GM23338 (cell line): ENCODE measurements around the gene MAD2L2. TPM values are rescaled to one million over a fixed set of nuclear protein-coding genes. Genes with fewer than 3 reads are reported as not detected.

Source experiments
- polyA plus RNA-seq: library from polyadenylated mRNA; unstranded; fragments of >200 nt; fragmentation: Nextera tagmentation; extraction: Ambion mirVana; gene quantifications from 2 replicates; pipeline ENCODE4 v1.2.1, GENCODE V29; 2016
- total RNA-seq: library from RNA; depleted of rRNA; stranded (reverse); fragments of >200 nt; shearing (Covaris generic); gene quantifications from 2 replicates; pipeline ENCODE4 v1.2.3, GENCODE V29; 2014; rRNA removed

Gene MAD2L2
- total and polyA plus RNA-seq, 2 experiments from 2014 or later, result 498 to 552 TPM

Other genes starting within 250 kb of the MAD2L2 start
- gene DISP3, start 202.0 kb downstream of the MAD2L2 start, total RNA-seq, result 7.8 and 11.1 TPM in 2 replicates
- gene DISP3, start 202.0 kb downstream of the MAD2L2 start, polyA plus RNA-seq, result 3.2 and 3.9 TPM in 2 replicates
- gene FBXO2, start 26.7 kb downstream of the MAD2L2 start, total RNA-seq, result 44.4 and 45.4 TPM in 2 replicates
- gene FBXO2, start 26.7 kb downstream of the MAD2L2 start, polyA plus RNA-seq, result 84.6 and 86.7 TPM in 2 replicates
- 28.9 and 30.8 TPM in 2 replicates for gene FBXO44, start 26.3 kb downstream of the MAD2L2 start, total RNA-seq
- 22.0 and 22.3 TPM in 2 replicates for gene FBXO44, start 26.3 kb downstream of the MAD2L2 start, polyA plus RNA-seq
- 0.58 and 0.90 TPM in 2 replicates for gene FBXO6, start 16.9 kb downstream of the MAD2L2 start, total RNA-seq
- 0.40 and 0.89 TPM in 2 replicates for gene FBXO6, start 16.9 kb downstream of the MAD2L2 start, polyA plus RNA-seq
- gene DRAXIN, start 10.6 kb upstream of the MAD2L2 start, total RNA-seq, result 22.6 and 23.0 TPM in 2 replicates
- gene DRAXIN, start 10.6 kb upstream of the MAD2L2 start, polyA plus RNA-seq, result 7.4 and 7.6 TPM in 2 replicates
- gene AGTRAP, start 55.0 kb upstream of the MAD2L2 start, total RNA-seq, result 88.7 and 102 TPM in 2 replicates
- 79.0 and 79.4 TPM in 2 replicates for gene AGTRAP, start 55.0 kb upstream of the MAD2L2 start, polyA plus RNA-seq
- gene C1orf167, start 81.0 kb upstream of the MAD2L2 start, total RNA-seq, result 1.7 and 6.0 TPM in 2 replicates
- 2.2 TPM in 2 replicates for gene C1orf167, start 81.0 kb upstream of the MAD2L2 start, polyA plus RNA-seq
- gene MTHFR, start 124.8 kb upstream of the MAD2L2 start, total RNA-seq, result 21.6 and 26.4 TPM in 2 replicates
- gene MTHFR, start 124.8 kb upstream of the MAD2L2 start, polyA plus RNA-seq, result 5.7 and 6.9 TPM in 2 replicates
- 16.3 and 22.6 TPM in 2 replicates for gene CLCN6, start 125.0 kb upstream of the MAD2L2 start, total RNA-seq
- 13.0 and 16.0 TPM in 2 replicates for gene CLCN6, start 125.0 kb upstream of the MAD2L2 start, polyA plus RNA-seq
- not detected in 2 replicates for gene NPPA, start 166.6 kb upstream of the MAD2L2 start, total RNA-seq
- 0.29 TPM in 1 of 2 replicates, not detected in the other for gene NPPA, start 166.6 kb upstream of the MAD2L2 start, polyA plus RNA-seq
- not detected in 2 replicates for gene NPPB, start 177.8 kb upstream of the MAD2L2 start, total RNA-seq
- 0.95 and 1.1 TPM in 2 replicates for gene NPPB, start 177.8 kb upstream of the MAD2L2 start, polyA plus RNA-seq
- 77.8 and 83.2 TPM in 2 replicates for gene KIAA2013, start 245.3 kb upstream of the MAD2L2 start, total RNA-seq
- gene KIAA2013, start 245.3 kb upstream of the MAD2L2 start, polyA plus RNA-seq, result 15.7 and 19.4 TPM in 2 replicates